Hair follicular keratinocyte (primary cell): ENCODE measurements around the gene PBX3. TPM values are rescaled to one million over a fixed set of nuclear protein-coding genes. Genes with fewer than 3 reads are reported as not detected.

Experiments
- total RNA-seq: library from RNA; depleted of rRNA; stranded (reverse); fragments of >200 nt; gene quantifications from 2 replicates; pipeline ENCODE4 v1.2.3, GENCODE V29; 2015

Gene PBX3
- total RNA-seq, result 15.0 and 22.8 TPM in 2 replicates

GRCh38 chr9:125747053-125747764 is at the start of gene PBX3:
Gene PBX3 (plus strand): TSS chr9:125747373.

GRCh38 chr9:125706651-125707471 is 40.3 kb upstream of the PBX3 start, which contains the start of gene MAPKAP1:
Gene MAPKAP1 (minus strand): TSS chr9:125707208. CDS start chr9:125672574, 34,634 bp downstream.

Other genes starting within 250 kb of the PBX3 start
- gene MAPKAP1, start 40.2 kb upstream of the PBX3 start, total RNA-seq, result 94.2 and 105 TPM in 2 replicates